Urinary bladder (tissue), 4 donors: Measurements from ENCODE around the gene MYO3B. TPM values are rescaled to one million over a fixed set of nuclear protein-coding genes. Genes with fewer than 3 reads are reported as not detected.

ENCODE experiments used
- DNase-seq: peaks from one replicate; pipeline ENCODE4 v3.0.0-alpha.2; 2015; ENCODE audit errors: extremely low spot score
- H3K27ac ChIP-seq: one replicate; pipeline ENCODE4 v1.5.1; 2013; ENCODE audit warnings: low read depth, mild to moderate bottlenecking, moderate library complexity
- H3K36me3 ChIP-seq: one replicate; pipeline ENCODE4 v1.6.1; 2013; ENCODE audit warnings: mild to moderate bottlenecking, moderate library complexity; ENCODE audit not compliant: insufficient read depth
- H3K4me1 ChIP-seq: one replicate; pipeline ENCODE4 v1.6.1; 2013; ENCODE audit warnings: mild to moderate bottlenecking, moderate library complexity; ENCODE audit not compliant: insufficient read depth
- H3K4me3 ChIP-seq: one replicate; pipeline ENCODE4 v1.5.1; 2013; ENCODE audit warnings: low read depth, low read length
- WGBS: extraction: QIAGEN DNeasy Blood & Tissue Kit; methylation state at CpG from one replicate; pipeline ENCODE4 v1.1.7; 2013; 5-methylcytosine and 5-hydroxymethylcytosine counted together
- polyA plus RNA-seq: library from polyadenylated mRNA; stranded (reverse); fragments of 200-250 nt; gene quantifications from one replicate; pipeline ENCODE4 v1.2.3, GENCODE V29; 2013
- total RNA-seq: library from RNA; depleted of rRNA; stranded (reverse); fragments of >200 nt; gene quantifications from one replicate; pipeline ENCODE4 v1.2.3, GENCODE V29; 2014
- donor health status: healthy with polysubstance abuse.
- donor health status: healthy.

MYO3B gene
- total and polyA plus RNA-seq, 2 donors: 0.44 to 2.8 TPM

GRCh38 chr2:170500770-170501169 is 322.8 kb downstream of the MYO3B start:
- no peak for DNase-seq
- Histone ChIP-seq H3K4me3 (no peak overlapping the region), H3K4me1 (no peaks in the 10 kb centered on the region), H3K27ac (peak overlapping the region; percentile 60), H3K36me3 (no peaks in the 10 kb centered on the region)
- WGBS: 49% methylated on average over 5 of the region's 5 CpGs

GRCh38 chr2:170501421-170502043 is 323.6 kb downstream of the MYO3B start:
- DNase-seq: no peak
- Histone ChIP-seq H3K27ac (peak overlapping the region; percentile 60), H3K4me3 (no peak overlapping the region), H3K4me1 (no peaks in the 10 kb centered on the region), H3K36me3 (no peaks in the 10 kb centered on the region)
- WGBS: 78% methylated on average over 6 of the region's 6 CpGs

DNA sequence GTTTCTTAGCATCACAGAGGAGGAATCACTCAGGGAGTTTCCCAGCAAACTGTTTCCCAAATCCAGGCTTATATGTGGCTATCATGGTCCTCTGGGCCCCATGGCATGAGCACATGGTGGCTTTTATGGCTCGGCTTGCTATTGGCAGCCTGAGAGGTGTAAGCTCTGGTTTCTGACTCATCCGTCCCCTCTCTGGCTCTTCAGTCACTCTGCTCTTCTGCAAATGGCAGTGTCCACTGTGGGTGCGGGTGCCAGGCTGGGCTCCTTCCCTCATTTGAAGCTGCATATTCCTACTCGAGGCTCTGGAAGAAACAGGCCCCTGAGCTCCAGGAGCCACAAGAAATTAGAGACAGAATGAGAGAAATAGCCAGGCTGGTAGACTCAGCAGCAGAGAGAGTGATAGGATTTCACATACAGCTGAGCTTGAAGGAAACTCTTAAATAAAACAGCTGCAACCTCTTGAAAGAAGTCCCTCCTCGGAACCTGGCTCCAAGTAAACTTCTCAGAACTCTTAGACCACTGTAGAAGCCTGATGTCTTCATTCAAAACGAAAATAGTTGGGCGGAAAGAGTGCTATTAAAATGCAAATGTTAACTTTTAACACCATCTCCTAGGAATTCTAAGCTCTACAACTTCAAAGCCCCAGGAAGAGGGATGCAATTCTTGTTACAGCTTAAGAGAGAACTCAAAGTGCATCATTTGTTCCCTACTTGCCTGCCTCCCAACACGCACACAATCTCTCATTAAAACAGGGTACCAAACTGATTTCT is 324.6 kb downstream of the MYO3B start:
- 56% methylated on average over 8 of the region's 8 CpGs for WGBS
- Histone ChIP-seq H3K36me3 (no peaks in the 10 kb centered on the region), H3K4me1 (no peaks in the 10 kb centered on the region), H3K4me3 (no peak overlapping the region), H3K27ac (no peak overlapping the region)
- no peak for DNase-seq

DNA sequence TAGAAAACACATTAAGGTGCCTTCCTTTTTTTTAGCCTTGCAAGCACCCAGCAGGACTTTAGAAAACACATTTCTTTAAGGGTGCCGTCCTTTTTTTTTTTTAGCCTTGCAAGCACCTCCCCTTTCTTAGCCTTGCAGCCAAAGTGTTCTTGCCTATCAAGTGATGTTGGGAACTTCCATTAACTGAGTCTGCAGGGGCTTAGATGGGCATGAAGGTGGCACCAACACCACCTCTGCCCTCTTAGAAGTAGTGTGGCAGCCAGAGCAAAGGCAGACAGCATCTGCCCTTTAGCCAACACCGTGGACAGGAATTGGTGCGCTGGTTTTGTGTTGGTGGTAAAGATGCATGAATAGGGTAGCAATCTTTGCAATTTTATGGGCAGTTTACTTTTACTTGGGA is 325.6 kb downstream of the MYO3B start:
- DNase-seq: no peak
- WGBS: 41% methylated on average over 3 of the region's 3 CpGs
- Histone ChIP-seq H3K27ac (peak overlapping the region; percentile 65), H3K4me3 (no peak overlapping the region), H3K4me1 (no peaks in the 10 kb centered on the region), H3K36me3 (no peaks in the 10 kb centered on the region)

GRCh38 chr2:170503971-170504809 is 326.2 kb downstream of the MYO3B start:
- 73% methylated on average over 14 of the region's 14 CpGs for WGBS
- no peaks in the 10 kb centered on the region for H3K36me3 ChIP-seq
- DNase-seq: no peak
- H3K4me3 ChIP-seq: no peak overlapping the region
- peak overlapping the region; percentile 38 for H3K27ac ChIP-seq
- no peaks in the 10 kb centered on the region for H3K4me1 ChIP-seq

GRCh38 chr2:170504810-170505145 is 326.8 kb downstream of the MYO3B start:
- peak overlapping the region; percentile 38 for H3K27ac ChIP-seq
- H3K4me1 ChIP-seq: no peaks in the 10 kb centered on the region
- H3K4me3 ChIP-seq: no peak overlapping the region
- H3K36me3 ChIP-seq: no peaks in the 10 kb centered on the region
- WGBS: 84% methylated on average over 4 of the region's 4 CpGs
- DNase-seq: no peak

- no peaks in the 10 kb centered on the region for H3K4me1 ChIP-seq
- H3K36me3 ChIP-seq: no peaks in the 10 kb centered on the region
- H3K4me3 ChIP-seq: no peak overlapping the region
- DNase-seq: peak; percentile 53
- peak overlapping the region; percentile 64 for H3K27ac ChIP-seq
- WGBS: 22% methylated on average over 6 of the region's 6 CpGs
Measured at GRCh38 chr2:170505631-170506275, 327.8 kb downstream of the MYO3B start.

- Histone ChIP-seq H3K36me3 (no peaks in the 10 kb centered on the region), H3K4me3 (no peak overlapping the region), H3K4me1 (no peaks in the 10 kb centered on the region), H3K27ac (no peak overlapping the region)
- no peak for DNase-seq
- 91% methylated on average over 8 of the region's 8 CpGs for WGBS
Measured at GRCh38 chr2:170509452-170510193, 331.7 kb downstream of the MYO3B start.

GRCh38 chr2:170512266-170512665 is 334.3 kb downstream of the MYO3B start:
- no peaks in the 10 kb centered on the region for H3K36me3 ChIP-seq
- no peaks in the 10 kb centered on the region for H3K4me1 ChIP-seq
- DNase-seq: no peak
- H3K4me3 ChIP-seq: no peak overlapping the region
- no peak overlapping the region for H3K27ac ChIP-seq
- 61% methylated on average over 2 of the region's 2 CpGs for WGBS

- no peak for DNase-seq
- WGBS: 52% methylated on average over 5 of the region's 5 CpGs
- no peaks in the 10 kb centered on the region for H3K36me3 ChIP-seq
- no peak overlapping the region for H3K27ac ChIP-seq
- H3K4me3 ChIP-seq: no peak overlapping the region
- H3K4me1 ChIP-seq: no peaks in the 10 kb centered on the region
Measured at GRCh38 chr2:170514140-170514539, 336.2 kb downstream of the MYO3B start.

- no peak for DNase-seq
- Histone ChIP-seq H3K36me3 (no peaks in the 10 kb centered on the region), H3K4me1 (no peaks in the 10 kb centered on the region), H3K4me3 (no peak overlapping the region), H3K27ac (no peak overlapping the region)
- WGBS: 55% methylated on average over 1 of the region's 1 CpG
Measured at GRCh38 chr2:170517538-170517937, 339.6 kb downstream of the MYO3B start.

GRCh38 chr2:170518911-170519310 is 341.0 kb downstream of the MYO3B start:
- WGBS: 68% methylated on average over 2 of the region's 2 CpGs
- Histone ChIP-seq H3K4me1 (no peaks in the 10 kb centered on the region), H3K36me3 (no peaks in the 10 kb centered on the region), H3K27ac (no peak overlapping the region), H3K4me3 (no peak overlapping the region)
- no peak for DNase-seq

DNA sequence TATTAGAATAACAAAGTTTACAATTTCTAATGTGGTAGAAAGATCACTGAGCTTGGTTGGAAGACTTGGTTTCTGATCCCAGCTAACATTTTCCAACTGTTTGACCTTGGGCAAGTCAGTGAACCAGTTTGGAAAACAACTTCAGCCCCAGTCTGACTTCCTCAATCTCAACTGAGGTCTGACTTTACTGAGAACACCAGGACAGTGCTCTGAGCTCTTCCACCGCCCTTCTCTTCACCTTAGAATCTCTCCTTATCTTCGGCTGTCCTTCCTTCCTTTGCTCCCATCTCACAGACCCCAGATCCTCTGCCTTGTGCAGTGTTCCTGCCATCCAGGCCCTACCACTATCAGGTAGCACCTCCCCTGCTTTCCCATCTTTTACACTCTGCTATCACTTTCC is 343.4 kb downstream of the MYO3B start:
- Histone ChIP-seq H3K4me3 (no peak overlapping the region), H3K27ac (no peak overlapping the region), H3K4me1 (no peaks in the 10 kb centered on the region), H3K36me3 (no peaks in the 10 kb centered on the region)
- WGBS: 89% methylated on average over 2 of the region's 2 CpGs
- DNase-seq: no peak
